HS-27A (cell line): ENCODE results near the gene SAG.

Experiments
- DNase-seq: peaks from one replicate; pipeline ENCODE4 v3.0.0-alpha.2; 2012; ENCODE audit warnings: low read depth, missing footprints

SAG gene

DNA sequence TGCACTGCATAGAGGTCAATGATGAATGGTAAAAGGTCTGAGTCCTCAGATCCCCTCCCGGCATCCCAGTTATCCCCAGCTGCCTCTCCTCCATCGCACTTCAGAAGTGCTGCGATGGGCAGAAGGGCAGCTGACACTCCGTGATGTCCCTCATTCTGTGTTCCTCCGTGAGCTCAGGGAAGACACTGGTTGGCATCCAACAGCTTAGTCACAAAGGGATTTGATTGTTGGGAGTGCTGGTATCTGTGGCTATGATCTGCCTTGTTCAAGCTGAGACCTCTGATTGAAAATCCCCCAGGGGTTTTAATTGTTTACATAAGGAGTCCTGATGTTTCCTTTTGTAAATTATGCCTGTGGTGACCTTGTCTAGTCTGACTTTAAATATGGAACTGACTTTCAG lies 19.0 kb upstream of the SAG start:
- no peak for DNase-seq

GRCh38 chr2:233289648-233290047 lies 18.0 kb upstream of the SAG start:
- no peak for DNase-seq

DNA sequence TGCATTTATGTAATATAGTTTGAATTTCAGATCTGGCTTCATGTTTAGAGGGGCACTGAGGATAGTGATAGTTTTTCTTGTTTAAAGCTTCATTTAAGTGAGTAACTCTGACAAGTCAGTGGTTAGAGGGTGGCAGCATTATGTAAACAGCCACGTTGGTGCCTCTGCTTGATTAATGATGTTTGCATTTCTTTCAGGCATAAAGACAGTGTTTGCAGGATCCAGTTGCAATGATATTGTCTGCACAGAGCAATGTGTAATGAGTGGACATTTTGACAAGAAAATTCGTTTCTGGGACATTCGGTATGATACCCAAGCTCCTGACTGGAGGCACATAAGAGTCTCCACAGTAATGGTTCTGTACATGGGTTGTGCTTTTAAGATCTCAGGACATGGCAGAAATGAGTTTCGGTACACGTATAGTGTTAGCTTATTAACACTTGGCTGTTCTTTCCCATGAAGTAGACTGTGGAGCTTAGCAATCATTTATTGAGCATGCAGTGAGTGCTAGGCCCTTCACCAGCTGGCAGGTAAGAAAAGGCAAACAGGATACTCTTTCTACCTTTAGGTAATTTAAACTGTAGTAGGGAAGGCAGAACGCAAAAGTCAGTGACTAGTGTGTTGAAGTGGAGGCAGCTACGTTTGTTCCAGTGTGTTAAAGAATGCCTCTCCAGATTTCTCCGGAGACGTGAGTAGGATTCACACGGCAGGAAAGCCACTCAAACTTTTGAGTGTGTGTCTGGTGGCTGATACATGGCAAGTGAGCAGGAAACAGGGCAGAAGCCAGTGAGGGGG lies 17.4 kb upstream of the SAG start:
- DNase-seq, result no peak

GRCh38 chr2:233295891-233296290 lies 11.7 kb upstream of the SAG start:
- DNase-seq, result no peak

- no peak for DNase-seq
These were observed 10.5 kb upstream of the SAG start for GRCh38 chr2:233297076-233297475.

DNA sequence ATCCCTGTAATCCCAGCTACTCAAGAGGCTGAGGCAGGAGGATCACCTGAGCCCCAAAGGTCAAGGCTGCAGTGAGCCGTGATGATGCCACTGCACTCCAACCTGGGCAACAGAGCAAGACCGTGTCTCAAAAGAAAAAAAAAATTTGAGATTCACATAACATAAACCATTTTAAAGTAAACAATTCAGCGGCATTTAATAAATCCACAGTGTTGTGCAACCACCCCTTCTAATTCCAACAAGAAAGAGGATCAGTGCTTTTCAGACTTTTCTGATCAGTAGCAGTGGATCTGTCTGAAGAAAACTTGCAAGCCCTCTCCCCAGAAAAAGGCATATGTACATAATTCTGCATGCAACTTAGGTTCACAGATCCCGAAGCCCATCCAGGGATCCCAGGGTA lies 7.2 kb upstream of the SAG start:
- no peak for DNase-seq

GRCh38 chr2:233301248-233301647 lies 6.4 kb upstream of the SAG start:
- DNase-seq, result no peak

- DNase-seq, result no peak
These were observed 5.8 kb upstream of the SAG start for GRCh38 chr2:233301811-233302210.

DNA sequence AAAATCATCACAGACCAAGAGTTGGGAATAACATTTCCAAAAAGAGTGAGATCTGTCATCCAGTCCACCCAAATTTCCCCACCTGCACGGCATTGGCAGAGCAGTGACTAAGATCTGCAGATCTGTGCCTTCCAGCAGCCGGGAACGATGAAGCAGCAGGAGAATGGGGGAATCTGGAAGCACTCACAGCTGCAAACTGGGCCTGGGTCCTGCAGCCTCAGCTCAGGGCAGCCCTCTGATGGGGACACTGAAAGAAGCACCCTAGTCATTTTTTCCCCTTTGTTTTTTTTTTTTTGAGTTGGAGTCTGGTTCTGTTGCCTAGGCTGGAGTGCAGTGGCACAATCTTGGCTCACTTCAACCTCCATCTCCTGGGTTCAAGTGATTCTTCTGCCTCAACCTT lies 4.4 kb upstream of the SAG start:
- no peak for DNase-seq

- no peak for DNase-seq
These were observed 3.8 kb downstream of the SAG start for GRCh38 chr2:233311241-233311926.

GRCh38 chr2:233312874-233313273 lies 5.3 kb downstream of the SAG start:
- no peak for DNase-seq

DNA sequence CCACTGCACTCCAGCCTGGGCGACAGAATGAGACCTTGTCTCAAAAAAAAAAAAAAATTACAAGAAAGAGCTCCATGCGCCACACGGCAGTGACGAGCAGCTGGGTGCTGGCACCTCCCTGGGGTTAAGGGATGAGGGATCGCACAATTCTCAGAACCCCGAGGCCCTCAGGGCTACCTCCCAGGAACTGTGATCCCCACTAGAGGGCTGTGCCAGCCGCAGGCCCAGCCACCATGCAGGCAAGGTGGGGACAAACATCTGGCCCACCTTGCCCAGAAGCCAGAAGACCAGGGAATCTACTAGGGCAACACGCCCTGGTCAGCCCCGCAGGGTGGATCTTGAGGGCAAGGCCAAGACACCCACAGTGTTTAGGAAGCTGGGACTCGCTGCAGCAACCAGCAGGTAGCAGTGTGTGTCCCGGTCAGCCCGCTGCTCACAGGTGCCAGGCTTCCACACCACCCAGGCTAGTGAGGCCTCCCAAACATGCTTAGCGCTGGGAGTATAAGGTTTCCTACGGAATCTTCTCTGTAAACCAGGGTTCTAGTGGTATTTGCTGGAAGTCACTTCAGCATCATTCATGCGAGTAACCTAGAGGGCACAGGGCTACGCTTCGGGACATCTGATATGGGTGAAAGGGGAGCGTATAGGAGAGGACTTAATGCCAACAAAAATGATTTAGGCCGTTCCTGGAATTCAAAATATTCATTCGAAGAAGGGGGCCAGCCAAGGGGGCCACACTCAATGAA lies 6.7 kb downstream of the SAG start:
- DNase-seq, result no peak

DNA sequence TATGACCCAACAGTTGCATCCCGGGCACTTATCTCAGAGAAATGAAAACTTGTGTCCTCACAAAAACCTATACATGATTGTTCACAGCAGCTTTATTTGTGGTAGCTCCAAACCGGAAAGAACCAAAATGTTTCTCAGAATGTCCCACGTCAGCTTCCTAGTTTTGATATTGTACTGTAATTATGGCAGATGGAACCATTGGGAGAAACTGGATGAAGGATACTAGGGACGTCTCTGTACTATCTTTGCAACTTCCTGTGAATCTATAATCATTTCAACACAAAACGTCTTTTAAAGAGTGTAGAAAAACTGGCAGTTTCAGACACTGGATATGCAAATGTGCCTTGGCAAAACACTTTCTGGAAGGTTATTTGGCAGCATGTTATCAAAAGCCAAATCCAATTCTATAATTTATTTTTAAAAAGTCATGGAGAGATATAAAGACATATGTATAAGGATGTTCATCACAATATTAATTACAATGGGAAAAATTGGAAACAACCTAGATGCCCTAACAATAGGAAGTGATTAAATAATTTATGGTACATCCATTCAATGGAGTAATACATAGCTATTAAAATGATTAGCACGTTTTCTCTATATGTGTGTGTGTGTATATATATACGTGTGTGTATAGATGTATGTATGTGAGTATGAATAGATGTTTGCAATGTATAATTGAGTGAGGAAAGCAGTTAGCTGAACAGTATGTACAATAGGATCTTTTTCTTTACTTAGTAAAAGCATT lies 9.8 kb downstream of the SAG start:
- no peak for DNase-seq

DNA sequence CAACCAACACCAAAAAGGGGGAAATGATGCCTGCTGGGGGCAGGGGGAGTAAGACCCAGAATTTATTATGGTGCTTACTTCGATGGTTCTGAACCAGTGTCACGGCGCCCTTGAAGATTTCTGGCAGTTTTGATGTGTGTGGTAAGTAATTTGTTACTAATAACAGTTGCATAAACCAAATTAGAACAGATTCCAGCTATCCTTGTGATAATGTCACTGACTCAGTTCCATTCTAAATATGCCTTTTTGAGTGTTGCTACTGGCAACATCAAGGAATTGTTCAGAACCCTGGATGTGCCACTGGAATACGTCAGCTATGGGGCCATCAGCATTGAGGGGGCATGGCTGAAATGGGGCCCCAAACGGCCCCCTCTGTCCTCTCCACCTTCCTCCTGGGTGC lies 11.6 kb downstream of the SAG start:
- DNase-seq, result no peak

GRCh38 chr2:233320470-233320869 lies 12.9 kb downstream of the SAG start:
- DNase-seq, result no peak

DNA sequence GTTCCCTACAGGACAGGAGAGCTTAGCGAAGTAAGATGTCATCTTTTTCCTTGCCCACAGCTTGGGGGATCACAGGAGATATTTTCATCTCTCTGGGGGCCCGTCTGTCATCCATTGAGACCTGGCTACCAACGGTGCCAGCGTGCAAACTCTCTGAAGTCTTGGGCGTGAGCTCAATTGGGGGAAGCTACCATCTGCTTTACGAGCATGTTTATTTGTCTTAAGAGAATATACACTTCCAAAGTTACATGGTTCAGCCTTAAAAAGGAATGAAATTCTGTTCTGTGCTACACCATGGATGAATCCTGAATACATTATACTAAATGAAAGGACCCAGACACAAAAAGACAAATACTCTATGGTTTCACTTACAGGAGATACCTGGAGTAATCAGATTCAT lies 13.6 kb downstream of the SAG start:
- no peak for DNase-seq

DNA sequence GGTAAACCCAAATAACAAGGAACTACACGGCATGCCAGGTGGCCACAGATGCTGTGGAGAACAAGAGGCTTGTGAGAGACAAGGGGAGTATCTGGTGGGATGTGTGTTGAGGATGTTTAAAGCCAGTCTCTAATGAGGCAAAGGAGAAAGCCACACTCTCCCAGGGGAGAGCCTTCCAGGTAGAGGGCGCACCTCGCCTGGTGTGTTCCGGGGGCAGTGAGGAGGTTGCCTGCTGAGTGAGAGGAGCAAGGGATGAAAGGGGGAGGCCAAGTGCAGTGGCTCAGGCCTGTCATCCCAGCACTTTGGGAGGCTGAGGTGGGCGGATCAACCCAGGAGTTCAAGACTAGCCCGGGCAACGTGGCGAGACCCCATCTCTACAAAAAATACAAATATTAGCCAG lies 16.2 kb downstream of the SAG start:
- no peak for DNase-seq

GRCh38 chr2:233325256-233325655 lies 17.6 kb downstream of the SAG start:
- no peak for DNase-seq

DNA sequence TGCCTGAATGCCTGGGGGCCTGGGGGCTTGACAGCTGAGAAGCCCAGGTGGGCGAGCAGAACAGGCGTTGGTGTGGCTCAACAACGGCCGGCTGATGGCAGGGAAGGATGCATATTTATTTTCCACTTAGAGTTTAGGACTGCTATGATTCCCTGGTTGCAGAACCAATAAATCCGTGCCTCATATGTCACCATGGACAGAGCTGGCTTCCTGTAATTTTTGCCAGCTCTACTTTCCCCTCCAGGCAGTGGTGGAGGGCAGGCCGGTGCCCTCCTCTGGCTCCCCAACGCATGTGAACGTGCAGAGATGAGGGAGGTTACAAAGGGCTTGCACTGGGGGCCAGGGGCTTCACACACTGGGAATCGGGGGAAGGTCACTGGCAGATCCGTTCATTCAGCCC lies 18.2 kb downstream of the SAG start:
- DNase-seq, result no peak

DNA sequence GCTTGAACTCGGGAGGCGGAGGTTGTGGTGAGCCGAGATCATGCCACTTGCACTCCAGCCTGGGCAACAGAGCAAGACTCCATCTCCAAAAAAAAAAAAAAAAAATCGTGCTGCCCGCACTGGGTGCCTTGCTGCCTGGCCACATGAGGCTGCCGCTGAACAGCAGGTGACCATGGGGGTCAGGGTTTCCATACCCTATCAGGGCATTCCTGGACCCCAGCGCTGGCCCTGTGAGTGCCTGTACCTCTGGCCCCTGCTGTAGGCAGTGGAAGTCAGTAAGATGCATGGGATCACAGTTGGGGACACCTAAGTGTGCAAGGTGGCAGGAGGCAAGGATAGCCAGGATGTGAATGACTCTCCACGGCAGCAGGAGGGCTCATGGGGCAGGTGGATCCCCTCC lies 18.9 kb downstream of the SAG start:
- no peak for DNase-seq

- no peak for DNase-seq
These were observed 21.3 kb downstream of the SAG start for GRCh38 chr2:233328922-233329321.

GRCh38 chr2:233329489-233330135 lies 22.0 kb downstream of the SAG start:
- no peak for DNase-seq
